ENCODE results near the gene CXCL11. TPM values are rescaled to one million over a fixed set of nuclear protein-coding genes. Genes with fewer than 3 reads are reported as not detected.
"Not testable (repeated sequence)": the region's sequence is repeated elsewhere in the genome, so short reads cannot be mapped to it uniquely, and the experiment has no call there.

CXCL11 gene
- total RNA-seq, 1 donor from 2014 or later: not detected

GRCh38 chr4:76001700-76002099, 34.2 kb downstream of the CXCL11 start:
- DNase-seq (ENCODE audit: low spot score): no peak

- DNase-seq (ENCODE audit: low spot score): no peak
Measured at GRCh38 chr4:76000279-76000678, 35.6 kb downstream of the CXCL11 start.

- DNase-seq (ENCODE audit: low spot score): not testable (repeated sequence)
Measured at GRCh38 chr4:75998525-75999147, 37.2 kb downstream of the CXCL11 start.

- DNase-seq (ENCODE audit: low spot score): no peak
Measured at GRCh38 chr4:75997946-75998345, 37.9 kb downstream of the CXCL11 start.

GRCh38 chr4:75997081-75997480, 38.8 kb downstream of the CXCL11 start:
- DNase-seq (ENCODE audit: low spot score): no peak

GRCh38 chr4:75995727-75996126, 40.1 kb downstream of the CXCL11 start:
- DNase-seq (ENCODE audit: low spot score): no peak

- no peak for DNase-seq (ENCODE audit: low spot score)
Measured at GRCh38 chr4:75992462-75992861, 43.4 kb downstream of the CXCL11 start.

- DNase-seq (ENCODE audit: low spot score): no peak
Measured at GRCh38 chr4:75989846-75990528, 45.9 kb downstream of the CXCL11 start.

GRCh38 chr4:75985116-75985515, 50.8 kb downstream of the CXCL11 start:
- DNase-seq (ENCODE audit: low spot score): no peak

Other genes starting within 250 kb of the CXCL11 start
- not detected for gene PPEF2, start 133.6 kb downstream of the CXCL11 start, total RNA-seq
- gene NAAA, start 95.1 kb downstream of the CXCL11 start, total RNA-seq: 28.0 TPM
- 25.6 TPM for gene SDAD1, start 45.1 kb downstream of the CXCL11 start, total RNA-seq
- gene CXCL9, start 28.6 kb downstream of the CXCL11 start, total RNA-seq: 0.35 TPM
- gene CXCL10, start 12.6 kb downstream of the CXCL11 start, total RNA-seq: 0.81 TPM
- 1.6 TPM for gene ART3, start 38.6 kb upstream of the CXCL11 start, total RNA-seq
- 23.5 TPM for gene NUP54, start 112.3 kb upstream of the CXCL11 start, total RNA-seq
- 213 TPM for gene SCARB2, start 177.8 kb upstream of the CXCL11 start, total RNA-seq
- 13.8 TPM for gene FAM47E, start 215.7 kb upstream of the CXCL11 start, total RNA-seq

All from mucosa of gallbladder (tissue), 1 donor.